Tibial artery (tissue), 4 donors: ENCODE results near the gene RPA1.
"Not testable (repeated sequence)": the region's sequence is repeated elsewhere in the genome, so short reads cannot be mapped to it uniquely, and the experiment has no call there.

Source experiments
- DNase-seq, 2 donors: peaks; one replicate each; pipeline ENCODE4 v3.0.0-alpha.2; 2019
- H3K27ac ChIP-seq, 2 donors: fragments of 200-600 bp; sonication (generic) in 1 of 2; 1 replicate in 1 of 2; 2 replicates in 1 of 2; pipeline ENCODE4 v1.5.1; 2018 to 2019; ENCODE audit warnings: mild to moderate bottlenecking in 1 of 2
- H3K27me3 ChIP-seq, 2 donors: fragments of 200-600 bp; sonication (generic) in 1 of 2; one replicate each; pipeline versions ENCODE4 v1.5.1 to v1.6.0; 2016 to 2019
- H3K36me3 ChIP-seq, 3 donors: fragments of 200-600 bp; sonication (generic) in 2 of 3; one replicate each; pipeline ENCODE4 v1.5.1; 2016 to 2019; ENCODE audit warnings: mild to moderate bottlenecking in 2 of 3
- H3K4me1 ChIP-seq, 4 donors: fragments of 200-600 bp; sonication (generic) in 2 of 4; 1 replicate in 3 of 4; 2 replicates in 1 of 4; pipeline ENCODE4 v1.5.1; 2016 to 2019
- H3K4me3 ChIP-seq, 2 donors: fragments of 200-600 bp; sonication (generic) in 1 of 2; 1 replicate in 1 of 2; 2 replicates in 1 of 2; pipeline ENCODE4 v1.5.1; 2018 to 2019; ENCODE audit warnings: mild to moderate bottlenecking in 2 of 2
- H3K9me3 ChIP-seq, 3 donors: fragments of 200-600 bp; sonication (generic) in 1 of 3; one replicate each; pipeline ENCODE4 v1.5.1; 2016 to 2019
- CTCF ChIP-seq, 2 experiments: fragments of 200-600 bp in 1 of 2; fragments of 450-650 bp in 1 of 2; IDR thresholded peaks; one replicate each; pipeline ENCODE4 v1.5.1; 2017 to 2019; ENCODE audit warnings: antibody characterized with exemption in 2 of 2, mild to moderate bottlenecking in 1 of 2, moderate library complexity in 1 of 2
- intact Hi-C: fragments of 100-400 bp; cut with DNase I; formaldehyde crosslinking; loops from one replicate; pipeline ENCODE4 v1.15.0; 2023; ENCODE audit warnings: low total_unique reads

The RPA1 gene

GRCh38 chr17:1843947-1844346 is 14.1 kb downstream of the RPA1 start:
- H3K27me3 ChIP-seq: no peaks in the 10 kb centered on the region
- intact Hi-C loops: no loop called here
- H3K4me3 ChIP-seq: no peak overlapping the region
- TF ChIP-seq CTCF (IDR thresholded peaks at IDR 0.05): no peak
- no peak overlapping the region for H3K27ac ChIP-seq
- DNase-seq: no peak
- H3K9me3 ChIP-seq: no peaks in the 10 kb centered on the region
- H3K36me3 ChIP-seq: peaks cover 47 to 64% (median 52%) of the 10 kb centered on the region in 3 donors
- no peaks in the 10 kb centered on the region for H3K4me1 ChIP-seq

GRCh38 chr17:1847191-1847590 is 17.4 kb downstream of the RPA1 start:
- Histone ChIP-seq H3K27ac (no peak overlapping the region), H3K4me1 (no peaks in the 10 kb centered on the region), H3K27me3 (no peaks in the 10 kb centered on the region), H3K36me3 (peaks cover 52 to 90% (median 70%) of the 10 kb centered on the region in 3 donors), H3K4me3 (no peak overlapping the region), H3K9me3 (no peaks in the 10 kb centered on the region)
- intact Hi-C loops: no loop called here
- DNase-seq: no peak
- TF ChIP-seq CTCF (IDR thresholded peaks at IDR 0.05): no peak

- H3K9me3 ChIP-seq: no peaks in the 10 kb centered on the region
- H3K36me3 ChIP-seq: peaks cover 41 to 82% (median 48%) of the 10 kb centered on the region in 3 donors
- H3K27ac ChIP-seq: no peak overlapping the region
- H3K27me3 ChIP-seq: no peaks in the 10 kb centered on the region
- no peak for TF ChIP-seq CTCF (IDR thresholded peaks at IDR 0.05)
- no peak overlapping the region for H3K4me3 ChIP-seq
- DNase-seq: no peak
- no peaks in the 10 kb centered on the region for H3K4me1 ChIP-seq
- intact Hi-C loops: no loop called here
Observed at GRCh38 chr17:1852327-1852726, 22.5 kb downstream of the RPA1 start.

- DNase-seq: no peak
- no peaks in the 10 kb centered on the region for H3K4me1 ChIP-seq
- TF ChIP-seq CTCF (IDR thresholded peaks at IDR 0.05): no peak
- H3K27ac ChIP-seq: no peak overlapping the region
- no peak overlapping the region for H3K4me3 ChIP-seq
- peaks cover 35 to 74% (median 46%) of the 10 kb centered on the region in 3 donors for H3K36me3 ChIP-seq
- intact Hi-C loops: no loop called here
- no peaks in the 10 kb centered on the region for H3K27me3 ChIP-seq
- H3K9me3 ChIP-seq: no peaks in the 10 kb centered on the region
Observed at GRCh38 chr17:1853698-1854097, 23.9 kb downstream of the RPA1 start.

GRCh38 chr17:1856462-1856861 is 26.7 kb downstream of the RPA1 start:
- H3K27me3 ChIP-seq, H3K27ac ChIP-seq, H3K4me3 ChIP-seq, H3K4me1 ChIP-seq, DNase-seq, intact Hi-C loops, H3K9me3 ChIP-seq: not testable (repeated sequence)
- H3K36me3 ChIP-seq: peaks cover 40 to 74% (median 40%) of the 10 kb centered on the region in 3 donors

GRCh38 chr17:1860978-1861377 is 31.2 kb downstream of the RPA1 start:
- H3K4me3 ChIP-seq: no peak overlapping the region
- no peaks in the 10 kb centered on the region for H3K27me3 ChIP-seq
- intact Hi-C loops: loop anchor here (10.0 kb wide), 1 partner anchor 286 kb away; no protein-coding TSS in a partner anchor
- TF ChIP-seq CTCF (IDR thresholded peaks at IDR 0.05): no peak
- no peak overlapping the region for H3K27ac ChIP-seq
- H3K36me3 ChIP-seq: peaks cover 17 to 36% (median 18%) of the 10 kb centered on the region in 3 donors
- H3K9me3 ChIP-seq: no peaks in the 10 kb centered on the region
- no peak for DNase-seq
- H3K4me1 ChIP-seq: no peaks in the 10 kb centered on the region
